KG1 (cell line): ENCODE results near the gene EIF2S3.
"Not testable (repeated sequence)": the region's sequence is repeated elsewhere in the genome, so short reads cannot be mapped to it uniquely, and the experiment has no call there.

Source experiments
- DNase-seq: peaks from one replicate; lab custom pipeline; 2025; lab: John Stamatoyannopoulos, UW

EIF2S3 gene

GRCh38 chrX:24050522-24051318 lies 4.0 kb upstream of the EIF2S3 start:
- not testable (repeated sequence) for DNase-seq

GRCh38 chrX:24055043-24055356 lies 244 bp downstream of the EIF2S3 start:
- DNase-seq = no peak

- DNase-seq = no peak
These were observed 8.7 kb downstream of the EIF2S3 start for GRCh38 chrX:24063488-24063887.

- no peak for DNase-seq
These were observed 15.1 kb downstream of the EIF2S3 start for GRCh38 chrX:24069877-24070276.

GRCh38 chrX:24079411-24079810 lies 24.7 kb downstream of the EIF2S3 start:
- no peak for DNase-seq

- not testable (repeated sequence) for DNase-seq
These were observed 25.5 kb downstream of the EIF2S3 start for GRCh38 chrX:24080245-24080644.

- no peak for DNase-seq
These were observed 25.9 kb downstream of the EIF2S3 start for GRCh38 chrX:24080704-24081103.

- peak; percentile 8 for DNase-seq
These were observed 27.0 kb downstream of the EIF2S3 start for GRCh38 chrX:24081661-24082154.

GRCh38 chrX:24082447-24082846 lies 27.7 kb downstream of the EIF2S3 start:
- no peak for DNase-seq

- DNase-seq = no peak
These were observed 30.3 kb downstream of the EIF2S3 start for GRCh38 chrX:24085101-24085500.

- DNase-seq = no peak
These were observed 35.8 kb downstream of the EIF2S3 start for GRCh38 chrX:24090300-24091200.

- no peak for DNase-seq
These were observed 39.0 kb downstream of the EIF2S3 start for GRCh38 chrX:24093746-24094145.

- DNase-seq = no peak
These were observed 43.0 kb downstream of the EIF2S3 start for GRCh38 chrX:24097741-24098260.

GRCh38 chrX:24098932-24099331 lies 44.2 kb downstream of the EIF2S3 start:
- no peak for DNase-seq

GRCh38 chrX:24099394-24099793 lies 44.6 kb downstream of the EIF2S3 start:
- DNase-seq = no peak

GRCh38 chrX:24100713-24101112 lies 46.0 kb downstream of the EIF2S3 start:
- no peak for DNase-seq

- no peak for DNase-seq
These were observed 55.3 kb downstream of the EIF2S3 start for GRCh38 chrX:24110069-24110468.

GRCh38 chrX:24113181-24113580 lies 58.4 kb downstream of the EIF2S3 start:
- no peak for DNase-seq

GRCh38 chrX:24117258-24117657 lies 62.5 kb downstream of the EIF2S3 start:
- DNase-seq = no peak

- no peak for DNase-seq
These were observed 69.6 kb downstream of the EIF2S3 start for GRCh38 chrX:24124244-24124799.

GRCh38 chrX:24125028-24125612 lies 70.4 kb downstream of the EIF2S3 start:
- DNase-seq = no peak
